ENCODE data around the gene METRNL.
"Not testable (repeated sequence)": the region's sequence is repeated elsewhere in the genome, so short reads cannot be mapped to it uniquely, and the experiment has no call there.

METRNL gene

GRCh38 chr17:83136931-83137330 is 57.5 kb downstream of the METRNL start:
- ChIA-PET POLR2A (interaction anchor here (1.0 kb wide), 1 partner anchor 44 kb away, joined by 3 read pairs; no protein-coding TSS in a partner anchor), CTCF (no interaction called here)
- DNase-seq (ENCODE audit: extremely low spot score), result no peak

GRCh38 chr17:83137523-83137922 is 58.1 kb downstream of the METRNL start:
- CTCF ChIA-PET, result no interaction called here

More at GRCh38 chr17:83136931-83137330, 57.5 kb downstream of the METRNL start:
- TF ChIP-seq CTBP1 (IDR thresholded peaks at IDR 0.05; ENCODE audit: borderline replicate concordance) (no peak), ELF4 (IDR thresholded peaks at IDR 0.05) (no peak), FOXK2 (IDR thresholded peaks at IDR 0.05) (no peak), BHLHE40 (IDR thresholded peaks at IDR 0.05; ENCODE audit: borderline replicate concordance) (no peak), FOXM1 (IDR thresholded peaks at IDR 0.05; ENCODE audit: borderline replicate concordance) (no peak), ARNT (IDR thresholded peaks at IDR 0.05) (no peak), PKNOX1 (IDR thresholded peaks at IDR 0.05) (no peak), LEF1 (IDR thresholded peaks at IDR 0.05; ENCODE audit: borderline replicate concordance) (no peak), NFRKB (IDR thresholded peaks at IDR 0.05) (no peak), HDGF (IDR thresholded peaks at IDR 0.05; ENCODE audit: borderline replicate concordance) (no peak), SUZ12 (IDR thresholded peaks at IDR 0.05) (no peak)

GRCh38 chr17:83138820-83139219 is 59.4 kb downstream of the METRNL start:
- no peak for TF ChIP-seq L3MBTL2 (conservative IDR thresholded peaks at IDR 0.05)
- no peak for TF ChIP-seq BHLHE40 (IDR thresholded peaks at IDR 0.05; ENCODE audit: borderline replicate concordance)
- TF ChIP-seq LEF1 (IDR thresholded peaks at IDR 0.05; ENCODE audit: borderline replicate concordance), result no peak
- TF ChIP-seq TARDBP (IDR thresholded peaks at IDR 0.05), result no peak
- no peak for TF ChIP-seq ARNT (IDR thresholded peaks at IDR 0.05)
- no peak for TF ChIP-seq PKNOX1 (IDR thresholded peaks at IDR 0.05)
- no peak for TF ChIP-seq CTBP1 (IDR thresholded peaks at IDR 0.05; ENCODE audit: borderline replicate concordance)
- no peak for TF ChIP-seq FOXM1 (IDR thresholded peaks at IDR 0.05; ENCODE audit: borderline replicate concordance)
- CTCF ChIA-PET, result no interaction called here
- DNase-seq (ENCODE audit: extremely low spot score), result no peak
- POLR2A ChIA-PET, result no interaction called here

More at GRCh38 chr17:83137523-83137922, 58.1 kb downstream of the METRNL start:
- TF ChIP-seq TARDBP (IDR thresholded peaks at IDR 0.05), result no peak
- TF ChIP-seq FOXA1 (IDR thresholded peaks at IDR 0.05), result no peak
- no peak for TF ChIP-seq HDGF (IDR thresholded peaks at IDR 0.05; ENCODE audit: borderline replicate concordance)
- TF ChIP-seq FOXK2 (IDR thresholded peaks at IDR 0.05), result no peak
- no peak for TF ChIP-seq NFRKB (IDR thresholded peaks at IDR 0.05)
- TF ChIP-seq ZNF384 (IDR thresholded peaks at IDR 0.05), result no peak
- no peak for TF ChIP-seq CTBP1 (IDR thresholded peaks at IDR 0.05; ENCODE audit: borderline replicate concordance)
- no peak for TF ChIP-seq SP1 (IDR thresholded peaks at IDR 0.05)
- TF ChIP-seq ELF4 (IDR thresholded peaks at IDR 0.05), result no peak
- TF ChIP-seq PKNOX1 (IDR thresholded peaks at IDR 0.05), result no peak
- no peak for TF ChIP-seq SUZ12 (IDR thresholded peaks at IDR 0.05)
- TF ChIP-seq ARNT (IDR thresholded peaks at IDR 0.05), result no peak
- TF ChIP-seq BHLHE40 (IDR thresholded peaks at IDR 0.05; ENCODE audit: borderline replicate concordance), result no peak
- no peak for TF ChIP-seq LEF1 (IDR thresholded peaks at IDR 0.05; ENCODE audit: borderline replicate concordance)
- TF ChIP-seq FOXM1 (IDR thresholded peaks at IDR 0.05; ENCODE audit: borderline replicate concordance), result no peak
- no peak for TF ChIP-seq L3MBTL2 (conservative IDR thresholded peaks at IDR 0.05)
- no peak for DNase-seq (ENCODE audit: extremely low spot score)
- POLR2A ChIA-PET, result interaction anchor here (1.0 kb wide), 1 partner anchor 43 kb away, joined by 3 read pairs; no protein-coding TSS in a partner anchor

GRCh38 chr17:83139541-83140248 is 60.3 kb downstream of the METRNL start:
- CTCF ChIA-PET; POLR2A ChIA-PET; DNase-seq (ENCODE audit: extremely low spot score): not testable (repeated sequence)

GRCh38 chr17:83140249-83140566 is 60.8 kb downstream of the METRNL start:
- POLR2A ChIA-PET; CTCF ChIA-PET; DNase-seq (ENCODE audit: extremely low spot score): not testable (repeated sequence)

- no peak for DNase-seq (ENCODE audit: extremely low spot score)
- POLR2A ChIA-PET, result no interaction called here
- TF ChIP-seq ARNT (IDR thresholded peaks at IDR 0.05) (no peak), SP1 (IDR thresholded peaks at IDR 0.05) (no peak), BHLHE40 (IDR thresholded peaks at IDR 0.05; ENCODE audit: borderline replicate concordance) (no peak), PKNOX1 (IDR thresholded peaks at IDR 0.05) (no peak), FOXA1 (IDR thresholded peaks at IDR 0.05) (no peak), FOXM1 (IDR thresholded peaks at IDR 0.05; ENCODE audit: borderline replicate concordance) (no peak), ZNF384 (IDR thresholded peaks at IDR 0.05) (no peak), ELF4 (IDR thresholded peaks at IDR 0.05) (no peak), HDGF (IDR thresholded peaks at IDR 0.05; ENCODE audit: borderline replicate concordance) (no peak), FOXK2 (IDR thresholded peaks at IDR 0.05) (no peak), L3MBTL2 (conservative IDR thresholded peaks at IDR 0.05) (no peak), CTBP1 (IDR thresholded peaks at IDR 0.05; ENCODE audit: borderline replicate concordance) (no peak), SUZ12 (IDR thresholded peaks at IDR 0.05) (no peak), LEF1 (IDR thresholded peaks at IDR 0.05; ENCODE audit: borderline replicate concordance) (no peak), NFRKB (IDR thresholded peaks at IDR 0.05) (no peak), TARDBP (IDR thresholded peaks at IDR 0.05) (no peak)
- CTCF ChIA-PET, result no interaction called here
Observed at GRCh38 chr17:83142619-83143018, 63.2 kb downstream of the METRNL start.
